K562 (cell line): Measurements from ENCODE around the gene MBNL1. TPM values are rescaled to one million over a fixed set of nuclear protein-coding genes. Genes with fewer than 3 reads are reported as not detected.

Experiments
- ADNP ChIP-seq: fragments of 200-800 bp; sonication (Bioruptor generic); IDR thresholded peaks from 2 replicates; pipeline ENCODE4 v1.6.1; 2016; ENCODE audit warnings: missing genetic modification characterization, missing compliant biosample characterization
- AFF1 ChIP-seq, 2 experiments: fragments of 450-650 bp; IDR thresholded peaks; 2 replicates each; pipeline ENCODE4 v1.6.1; 2018; ENCODE audit warnings: mild to moderate bottlenecking in 2 of 2, low read depth in 1 of 2; ENCODE audit not compliant: partially characterized antibody in 2 of 2
- HDAC2 ChIP-seq: fragments of 450-650 bp; IDR thresholded peaks from 2 replicates; pipeline ENCODE4 v1.6.1; 2016; ENCODE audit warnings: mild to moderate bottlenecking
- HNRNPK ChIP-seq: fragments of 200-400 bp; formaldehyde crosslinking; IDR thresholded peaks from one replicate; pipeline ENCODE4 v1.6.1; 2018; ENCODE audit warnings: mild to moderate bottlenecking, low read depth, low read length; ENCODE audit not compliant: poor library complexity, severe bottlenecking
- NR2C1 ChIP-seq, 2 experiments: fragments of 450-650 bp; IDR thresholded peaks; 2 replicates each; pipeline ENCODE4 v1.6.1; 2017; ENCODE audit warnings: mild to moderate bottlenecking in 2 of 2, antibody characterized with exemption in 1 of 2, inconsistent platforms in 1 of 2, missing compliant biosample characterization in 1 of 2, missing genetic modification characterization in 1 of 2
- PTRF ChIP-seq: fragments of 450-650 bp; IDR thresholded peaks from 2 replicates; pipeline ENCODE4 v1.6.1; 2016; ENCODE audit warnings: mild to moderate bottlenecking, missing genetic modification characterization, missing compliant biosample characterization
- RB1 ChIP-seq: fragments of 450-650 bp; IDR thresholded peaks from 2 replicates; pipeline ENCODE4 v1.6.1; 2017; ENCODE audit warnings: low read depth, mild to moderate bottlenecking
- SP1 ChIP-seq: sonication (generic); formaldehyde crosslinking; IDR thresholded peaks from 2 replicates; pipeline ENCODE4 v1.8.1; 2022; ENCODE audit warnings: mild to moderate bottlenecking, missing genetic modification reagents
- TEAD2 ChIP-seq: fragments of 450-650 bp; IDR thresholded peaks from 2 replicates; pipeline ENCODE4 v1.6.1; 2016; ENCODE audit warnings: missing genetic modification characterization, control low read depth, missing compliant biosample characterization
- ZBTB2 ChIP-seq: fragments of 450-650 bp; IDR thresholded peaks from 2 replicates; pipeline ENCODE4 v1.6.1; 2016; ENCODE audit warnings: antibody characterized with exemption
- ZNF318 ChIP-seq, 2 experiments: fragments of 450-650 bp; IDR thresholded peaks; 2 replicates each; pipeline ENCODE4 v1.6.1; 2016; ENCODE audit warnings: mild to moderate bottlenecking in 2 of 2, borderline replicate concordance in 1 of 2, low read depth in 1 of 2, moderate library complexity in 1 of 2
- ZNF644 ChIP-seq: fragments of 200-800 bp; sonication (Bioruptor generic); IDR thresholded peaks from 2 replicates; pipeline ENCODE4 v1.6.1; 2016; ENCODE audit warnings: low read depth, missing genetic modification characterization, missing compliant biosample characterization
- polyA plus RNA-seq, 8 experiments: library from polyadenylated mRNA; depleted of rRNA in 4 of 8; stranded (reverse) in 5 of 8; unstranded in 3 of 8; fragments of >200 nt; fragmentation: Nextera tagmentation in 2 of 8; fragmentation: Illumina TruSeq in 1 of 8; extraction: Ambion mirVana in 2 of 8; extraction: Trizol in 1 of 8; gene quantifications; 2 replicates each; pipeline versions ENCODE4 v1.2.1 to v1.2.3, GENCODE V29; 2011 to 2014; ENCODE audit warnings: inconsistent platforms in 1 of 8, missing spikeins in 1 of 8
- total RNA-seq, 7 experiments: library from RNA; depleted of rRNA in 6 of 7; stranded (reverse); fragments of >200 nt in 6 of 7; fragmentation: Illumina TruSeq in 2 of 7; extraction: Trizol in 2 of 7; gene quantifications; 2 replicates each; pipeline versions ENCODE4 v1.2.1 to v1.2.3, GENCODE V29; 2011 to 2021; ENCODE audit warnings: low replicate concordance in 1 of 7

The MBNL1 gene
- total and polyA plus RNA-seq, 9 of the 15 experiments (the other 6 are each of a cell fraction or from before 2014, with no cell fraction given): 70.3 to 243 (median 220) TPM

GRCh38 chr3:152243721-152244516, 24.8 kb upstream of the MBNL1 start (continued):
- TF ChIP-seq NR2C1 (IDR thresholded peaks at IDR 0.05): peak; percentile 46; the same call in 1 of the 2 replicates
- TF ChIP-seq NR2C1 (tag; IDR thresholded peaks at IDR 0.05): peak; percentile 41; the same call in 1 of the 2 replicates
- 0 out of 2 replicates have a peak, but pooled peaks have one; percentile 18 for TF ChIP-seq PTRF (tag)
- peak; percentile 25; the same call in 1 of the 2 replicates for TF ChIP-seq SP1 (CRISPR knock-in tag)
- TF ChIP-seq AFF1 (IDR thresholded peaks at IDR 0.05; ENCODE audit: low read depth in 1 of 2, partially characterized antibody in 2 of 2): peak in 1 of 2 experiments; percentile 52
- TF ChIP-seq HNRNPK: no peak
- TF ChIP-seq ZNF318 (IDR thresholded peaks at IDR 0.05; ENCODE audit: borderline replicate concordance in 1 of 2, low read depth in 1 of 2): peak in 1 of 2 experiments; percentile 8; a peak in 1 of 4 replicates
- TF ChIP-seq RB1: no peak
- TF ChIP-seq HDAC2: peak; percentile 91
- TF ChIP-seq TEAD2 (tag): 0 out of 2 replicates have a peak, but pooled peaks have one; percentile 29
- peak; percentile 97 for TF ChIP-seq ADNP (tag)
- TF ChIP-seq ZNF644 (tag): peak; percentile 65; the same call in 1 of the 2 replicates
- 0 out of 2 replicates have a peak, but pooled peaks have one; percentile 39 for TF ChIP-seq ZBTB2
